ENCODE measurements around the gene TNFSF18.

GRCh38 chr1:172991674-172992400 is 58.9 kb downstream of the TNFSF18 start:
- TF ChIP-seq YY1 (IDR thresholded peaks at IDR 0.05; ENCODE audit: insufficient read depth, insufficient read length) (no peak), ZNF274 (IDR thresholded peaks at IDR 0.05; ENCODE audit: low read depth, low read length) (no peak)

All from NT2/D1 (cell line).